Epithelial cell of proximal tubule (primary cell): ENCODE data around the gene DBI. TPM values are rescaled to one million over a fixed set of nuclear protein-coding genes. Genes with fewer than 3 reads are reported as not detected.

Experiments
- DNase-seq: peaks from one replicate; pipeline ENCODE4 v3.0.0-alpha.2; 2011; ENCODE audit warnings: low read depth
- H3K4me3 ChIP-seq: 2 replicates; pipeline ENCODE4 v1.5.1; 2011; ENCODE audit warnings: low read depth, mild to moderate bottlenecking, low read length
- total RNA-seq: library from RNA; depleted of rRNA; stranded (reverse); fragments of >200 nt; gene quantifications from 2 replicates; pipeline ENCODE4 v1.2.3, GENCODE V29; 2015
- TF ChIP-seq, protein P1 (sequence below): conservative IDR thresholded peaks from 2 replicates; pipeline ENCODE4 v1.5.1; 2012; ENCODE audit warnings: low read depth, mild to moderate bottlenecking, low read length

The DBI gene
- total RNA-seq, 1 donor from 2014 or later, result 134 TPM

GRCh38 chr2:119383410-119384140, 16.8 kb downstream of the DBI start:
- TF ChIP-seq, protein P1, sequence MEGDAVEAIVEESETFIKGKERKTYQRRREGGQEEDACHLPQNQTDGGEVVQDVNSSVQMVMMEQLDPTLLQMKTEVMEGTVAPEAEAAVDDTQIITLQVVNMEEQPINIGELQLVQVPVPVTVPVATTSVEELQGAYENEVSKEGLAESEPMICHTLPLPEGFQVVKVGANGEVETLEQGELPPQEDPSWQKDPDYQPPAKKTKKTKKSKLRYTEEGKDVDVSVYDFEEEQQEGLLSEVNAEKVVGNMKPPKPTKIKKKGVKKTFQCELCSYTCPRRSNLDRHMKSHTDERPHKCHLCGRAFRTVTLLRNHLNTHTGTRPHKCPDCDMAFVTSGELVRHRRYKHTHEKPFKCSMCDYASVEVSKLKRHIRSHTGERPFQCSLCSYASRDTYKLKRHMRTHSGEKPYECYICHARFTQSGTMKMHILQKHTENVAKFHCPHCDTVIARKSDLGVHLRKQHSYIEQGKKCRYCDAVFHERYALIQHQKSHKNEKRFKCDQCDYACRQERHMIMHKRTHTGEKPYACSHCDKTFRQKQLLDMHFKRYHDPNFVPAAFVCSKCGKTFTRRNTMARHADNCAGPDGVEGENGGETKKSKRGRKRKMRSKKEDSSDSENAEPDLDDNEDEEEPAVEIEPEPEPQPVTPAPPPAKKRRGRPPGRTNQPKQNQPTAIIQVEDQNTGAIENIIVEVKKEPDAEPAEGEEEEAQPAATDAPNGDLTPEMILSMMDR, result no peak
- H3K4me3 ChIP-seq, result no peak overlapping the region
- DNase-seq, result no peak

DNA sequence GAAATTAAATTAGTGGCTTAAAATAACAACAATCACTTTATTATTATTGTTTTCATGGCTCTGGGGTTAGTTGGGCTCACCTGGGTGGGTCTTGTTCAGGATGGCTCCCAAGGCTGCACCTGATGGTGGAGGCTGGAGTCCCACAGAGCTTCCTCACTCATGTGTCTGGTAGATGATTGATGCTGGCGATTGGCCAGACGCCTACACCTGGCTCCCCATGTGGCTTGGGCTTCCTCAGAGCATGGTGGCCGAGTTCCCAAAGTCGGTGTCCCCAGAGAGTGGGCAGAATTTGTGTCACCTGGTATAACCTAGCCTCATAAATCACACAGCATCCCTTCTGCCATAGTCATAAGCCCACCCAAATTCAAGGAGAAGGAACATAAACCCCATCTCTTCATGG, 18.2 kb downstream of the DBI start:
- DNase-seq, result no peak
- TF ChIP-seq, protein P1, result no peak
- no peak overlapping the region for H3K4me3 ChIP-seq

GRCh38 chr2:119385466-119385865, 18.7 kb downstream of the DBI start:
- TF ChIP-seq, protein P1, result no peak
- no peak for DNase-seq
- no peak overlapping the region for H3K4me3 ChIP-seq

- no peak overlapping the region for H3K4me3 ChIP-seq
- TF ChIP-seq, protein P1, result peak; percentile 56
- peak; percentile 99 for DNase-seq
Measured at GRCh38 chr2:119387381-119388129, 20.8 kb downstream of the DBI start.

DNA sequence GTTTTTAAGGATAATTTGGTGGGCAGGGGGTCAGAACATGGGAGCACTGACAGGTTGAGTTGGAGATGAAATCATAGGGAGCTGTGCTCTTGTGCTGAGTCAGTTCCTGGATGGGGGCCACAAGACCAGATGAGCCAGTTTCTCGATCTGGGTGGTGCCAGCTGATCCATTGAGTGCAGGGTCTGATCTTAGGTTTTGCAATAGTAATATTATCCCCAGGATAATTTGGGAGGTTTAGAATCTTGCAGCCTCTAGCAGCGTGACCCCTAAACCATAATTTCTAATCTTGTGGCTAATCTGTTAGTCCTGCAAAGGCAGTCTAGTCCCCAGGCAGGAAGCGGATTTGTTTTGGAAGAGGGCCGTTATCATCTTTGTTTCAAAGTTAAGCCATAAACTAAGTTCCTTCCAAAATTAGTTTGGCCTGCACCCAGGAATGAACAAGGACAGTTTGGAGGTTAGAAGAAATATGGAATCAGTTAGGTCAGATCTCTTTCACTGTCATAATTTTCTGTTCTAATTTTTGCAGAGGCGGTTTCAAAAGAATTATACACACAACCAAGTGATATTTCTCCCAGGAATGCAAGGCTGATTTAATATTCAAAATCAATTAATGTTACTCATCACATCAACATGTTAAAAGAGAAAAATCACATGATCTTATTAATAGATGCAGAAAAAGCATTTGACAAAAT, 23.0 kb downstream of the DBI start:
- DNase-seq, result peak; percentile 68
- H3K4me3 ChIP-seq, result no peak overlapping the region
- TF ChIP-seq, protein P1, result no peak

GRCh38 chr2:119393971-119394748, 27.4 kb downstream of the DBI start:
- no peak for DNase-seq
- H3K4me3 ChIP-seq, result no peak overlapping the region
- TF ChIP-seq, protein P1, result no peak
